DOHH2 (cell line): ENCODE results near the gene DCDC2C.

ENCODE experiments used
- H3F3A ChIP-seq: fragments of 200-600 bp; sonication (generic), shearing (Covaris generic); 2 replicates; pipeline ENCODE4 v1.6.0; 2016; ENCODE audit warnings: antibody characterized with exemption, mild to moderate bottlenecking; ENCODE audit not compliant: control insufficient read depth, insufficient read depth
- H3K27ac ChIP-seq: fragments of 200-600 bp; sonication (generic); 2 replicates; pipeline ENCODE4 v1.5.1; 2014; ENCODE audit warnings: low read depth, mild to moderate bottlenecking, low read length, moderate library complexity
- H3K27me3 ChIP-seq: fragments of 200-600 bp; sonication (generic); 2 replicates; pipeline ENCODE4 v1.6.1; 2014; ENCODE audit warnings: mild to moderate bottlenecking, low read length, mixed read lengths; ENCODE audit not compliant: control insufficient read depth
- H3K36me3 ChIP-seq: fragments of 200-600 bp; sonication (generic); 2 replicates; pipeline ENCODE4 v1.6.1; 2014; ENCODE audit warnings: mild to moderate bottlenecking, low read length, moderate library complexity, mixed read lengths; ENCODE audit not compliant: control insufficient read depth
- H3K4me1 ChIP-seq: fragments of 200-600 bp; sonication (generic); 2 replicates; pipeline ENCODE4 v1.6.1; 2014; ENCODE audit warnings: mild to moderate bottlenecking, low read length, mixed read lengths; ENCODE audit not compliant: control insufficient read depth
- H3K4me2 ChIP-seq: fragments of 200-600 bp; sonication (generic); 2 replicates; pipeline ENCODE4 v1.6.0; 2014; ENCODE audit warnings: mild to moderate bottlenecking, low read length, moderate library complexity
- H3K4me3 ChIP-seq: fragments of 200-600 bp; sonication (generic); 2 replicates; pipeline ENCODE4 v1.5.1; 2014; ENCODE audit warnings: mild to moderate bottlenecking, low read length, mixed read lengths
- H3K79me2 ChIP-seq: fragments of 200-600 bp; sonication (generic); 2 replicates; pipeline ENCODE4 v1.6.1; 2014; ENCODE audit warnings: mild to moderate bottlenecking, low read length, mixed read lengths; ENCODE audit not compliant: control insufficient read depth
- H3K9me2 ChIP-seq: fragments of 200-600 bp; sonication (generic); replicated peaks from 2 replicates; pipeline ENCODE4 v1.6.1; 2014; ENCODE audit warnings: mild to moderate bottlenecking, low read length, mixed read lengths; ENCODE audit not compliant: control insufficient read depth
- H3K9me3 ChIP-seq: fragments of 200-600 bp; sonication (generic); 2 replicates; pipeline ENCODE4 v1.6.1; 2014; ENCODE audit warnings: antibody characterized with exemption, low read length, mixed read lengths; ENCODE audit not compliant: control insufficient read depth, insufficient read depth
- H4K20me1 ChIP-seq: fragments of 200-600 bp; sonication (generic); 2 replicates; pipeline ENCODE4 v1.6.0; 2014; ENCODE audit warnings: low read depth, mild to moderate bottlenecking, antibody characterized with exemption, low read length, moderate library complexity; ENCODE audit not compliant: control insufficient read depth, insufficient read depth
- CTCF ChIP-seq: fragments of 200-600 bp; sonication (generic); IDR thresholded peaks from one replicate; pipeline ENCODE4 v1.5.1; 2014; ENCODE audit warnings: antibody characterized with exemption, mild to moderate bottlenecking, low read depth, low read length; ENCODE audit not compliant: poor library complexity, severe bottlenecking
- EZH2phosphoT487 ChIP-seq: fragments of 200-600 bp; sonication (generic); IDR thresholded peaks from 2 replicates; pipeline ENCODE4 v1.6.1; 2017; ENCODE audit warnings: borderline replicate concordance, mild to moderate bottlenecking, antibody characterized with exemption, low read length, moderate library complexity, mixed read lengths

Gene DCDC2C

GRCh38 chr2:3747826-3748225 lies 44.5 kb downstream of the DCDC2C start:
- no peak overlapping the region for H3K4me2 ChIP-seq
- TF ChIP-seq CTCF (no peak), EZH2phosphoT487 (no peak)
- no peaks in the 10 kb centered on the region for H3K9me3 ChIP-seq
- no peaks in the 10 kb centered on the region for H3K4me1 ChIP-seq
- no peak overlapping the region for H3K27ac ChIP-seq
- no peaks in the 10 kb centered on the region for H3K79me2 ChIP-seq
- no peaks in the 10 kb centered on the region for H3F3A ChIP-seq
- H3K9me2 ChIP-seq: no peaks in the 10 kb centered on the region
- no peaks in the 10 kb centered on the region for H3K27me3 ChIP-seq
- no peak overlapping the region for H3K4me3 ChIP-seq
- H3K36me3 ChIP-seq: no peaks in the 10 kb centered on the region
- no peaks in the 10 kb centered on the region for H4K20me1 ChIP-seq

- TF ChIP-seq EZH2phosphoT487 (no peak), CTCF (no peak)
- H3K79me2 ChIP-seq: no peaks in the 10 kb centered on the region
- H3K4me1 ChIP-seq: no peaks in the 10 kb centered on the region
- H3K27ac ChIP-seq: no peak overlapping the region
- H3K9me2 ChIP-seq: no peaks in the 10 kb centered on the region
- no peak overlapping the region for H3K4me3 ChIP-seq
- H3K4me2 ChIP-seq: no peak overlapping the region
- H3K9me3 ChIP-seq: no peaks in the 10 kb centered on the region
- H3K27me3 ChIP-seq: no peaks in the 10 kb centered on the region
- H4K20me1 ChIP-seq: no peaks in the 10 kb centered on the region
- H3F3A ChIP-seq: no peaks in the 10 kb centered on the region
- H3K36me3 ChIP-seq: no peaks in the 10 kb centered on the region
These were observed 45.8 kb downstream of the DCDC2C start for GRCh38 chr2:3749201-3749600.

GRCh38 chr2:3751251-3751650 lies 47.9 kb downstream of the DCDC2C start:
- Histone ChIP-seq H3K27ac (no peak overlapping the region), H3F3A (no peaks in the 10 kb centered on the region), H4K20me1 (no peaks in the 10 kb centered on the region), H3K9me2 (no peaks in the 10 kb centered on the region), H3K4me2 (no peak overlapping the region), H3K4me3 (no peak overlapping the region), H3K4me1 (no peaks in the 10 kb centered on the region), H3K79me2 (no peaks in the 10 kb centered on the region), H3K36me3 (no peaks in the 10 kb centered on the region), H3K9me3 (peaks cover 11% of the 10 kb centered on the region; the same call in 1 of the 2 replicates), H3K27me3 (no peaks in the 10 kb centered on the region)
- no peak for TF ChIP-seq CTCF
- TF ChIP-seq EZH2phosphoT487: no peak

- H3K27ac ChIP-seq: no peak overlapping the region
- H3K9me2 ChIP-seq: no peaks in the 10 kb centered on the region
- no peaks in the 10 kb centered on the region for H3F3A ChIP-seq
- H3K9me3 ChIP-seq: peaks cover 11% of the 10 kb centered on the region; the same call in 1 of the 2 replicates
- no peak overlapping the region for H3K4me2 ChIP-seq
- H4K20me1 ChIP-seq: no peaks in the 10 kb centered on the region
- TF ChIP-seq EZH2phosphoT487 (no peak), CTCF (no peak)
- H3K4me3 ChIP-seq: no peak overlapping the region
- no peaks in the 10 kb centered on the region for H3K36me3 ChIP-seq
- H3K27me3 ChIP-seq: no peaks in the 10 kb centered on the region
- no peaks in the 10 kb centered on the region for H3K4me1 ChIP-seq
- H3K79me2 ChIP-seq: no peaks in the 10 kb centered on the region
These were observed 48.4 kb downstream of the DCDC2C start for GRCh38 chr2:3751806-3752205.
